Neural cell (in vitro differentiated cells): Measurements from ENCODE around the gene PLEKHA3. TPM values are rescaled to one million over a fixed set of nuclear protein-coding genes. Genes with fewer than 3 reads are reported as not detected.

ENCODE experiments used
- H2AFZ ChIP-seq: fragments of 200-600, 300-800 bp; sonication (generic), shearing (Covaris generic); 2 replicates; pipeline ENCODE4 v1.6.0; 2014; ENCODE audit warnings: low read depth, mild to moderate bottlenecking, antibody characterized with exemption, low read length, moderate library complexity
- H3F3A ChIP-seq: fragments of 200-600 bp; shearing (Covaris generic); 2 replicates; pipeline ENCODE4 v1.6.1; 2016; ENCODE audit warnings: mild to moderate bottlenecking, moderate library complexity, mixed read lengths, antibody characterized with exemption, low read length; ENCODE audit not compliant: insufficient read depth, poor library complexity, severe bottlenecking
- H3K27ac ChIP-seq: fragments of 200-600, 300-800 bp; sonication (generic), shearing (Covaris generic); 2 replicates; pipeline ENCODE4 v1.5.1; 2014; ENCODE audit warnings: mild to moderate bottlenecking, low read length, moderate library complexity
- H3K27me3 ChIP-seq: fragments of 300-800, 200-600 bp; sonication (generic), shearing (Covaris generic); 2 replicates; pipeline ENCODE4 v1.6.0; 2014; ENCODE audit warnings: mild to moderate bottlenecking, low read depth, low read length, moderate library complexity; ENCODE audit not compliant: insufficient read depth
- H3K36me3 ChIP-seq: fragments of 300-800, 200-600 bp; sonication (generic), shearing (Covaris generic); 2 replicates; pipeline ENCODE4 v1.5.1; 2014; ENCODE audit warnings: mild to moderate bottlenecking, antibody characterized with exemption, low read length, moderate library complexity; ENCODE audit not compliant: insufficient read depth
- H3K4me2 ChIP-seq: fragments of 300-800, 200-600 bp; sonication (generic), shearing (Covaris generic); 2 replicates; pipeline ENCODE4 v1.6.0; 2014; ENCODE audit warnings: mild to moderate bottlenecking, low read length
- H3K4me3 ChIP-seq: fragments of 300-800, 200-600 bp; sonication (generic), shearing (Covaris generic); 2 replicates; pipeline ENCODE4 v1.5.1; 2014; ENCODE audit warnings: mild to moderate bottlenecking, low read length, moderate library complexity
- H3K79me2 ChIP-seq: fragments of 200-600 bp; shearing (Covaris generic); replicated peaks from 2 replicates; pipeline ENCODE4 v1.6.0; 2014; ENCODE audit warnings: mild to moderate bottlenecking, low read length, moderate library complexity; ENCODE audit not compliant: insufficient read depth
- H3K9ac ChIP-seq: fragments of 300-800, 200-600 bp; sonication (generic), shearing (Covaris generic); 2 replicates; pipeline ENCODE4 v1.6.1; 2016; ENCODE audit warnings: mild to moderate bottlenecking, low read length, mixed read lengths
- H3K9me2 ChIP-seq: fragments of 200-600 bp; shearing (Covaris generic); 2 replicates; pipeline ENCODE4 v1.6.1; 2016; ENCODE audit warnings: mild to moderate bottlenecking, low read length, mixed read lengths; ENCODE audit not compliant: insufficient read depth
- H3K9me3 ChIP-seq: fragments of 200-600, 300-800 bp; sonication (generic), shearing (Covaris generic); 2 replicates; pipeline ENCODE4 v1.6.1; 2016; ENCODE audit warnings: mild to moderate bottlenecking, mixed run types, low read length, moderate library complexity, mixed read lengths
- H4K20me1 ChIP-seq: fragments of 200-600 bp; shearing (Covaris generic); 2 replicates; pipeline ENCODE4 v1.6.1; 2016; ENCODE audit warnings: mild to moderate bottlenecking, mixed run types; ENCODE audit not compliant: insufficient read depth
- CTCF ChIP-seq: fragments of 450-650 bp; IDR thresholded peaks from 2 replicates; pipeline ENCODE4 v1.5.1; 2014; ENCODE audit warnings: antibody characterized with exemption, mild to moderate bottlenecking, moderate library complexity; ENCODE audit not compliant: poor library complexity, severe bottlenecking
- EP300 ChIP-seq: fragments of 450-650 bp; conservative IDR thresholded peaks from 2 replicates; pipeline ENCODE4 v1.6.1; 2014; ENCODE audit warnings: antibody characterized with exemption, mild to moderate bottlenecking, moderate library complexity; ENCODE audit not compliant: poor library complexity, severe bottlenecking
- EZH2 ChIP-seq: fragments of 200-600, 300-800 bp; shearing (Covaris generic), sonication (generic); IDR thresholded peaks from 2 replicates; pipeline ENCODE4 v1.6.1; 2014; ENCODE audit warnings: antibody characterized with exemption, low read length, borderline replicate concordance, mild to moderate bottlenecking; ENCODE audit not compliant: insufficient read depth, poor library complexity, severe bottlenecking
- MXI1 ChIP-seq: fragments of 450-650 bp; conservative IDR thresholded peaks from 2 replicates; pipeline ENCODE4 v1.6.1; 2014; ENCODE audit warnings: antibody characterized with exemption, mild to moderate bottlenecking; ENCODE audit not compliant: poor library complexity, severe bottlenecking
- POLR2AphosphoS5 ChIP-seq: IDR thresholded peaks from 2 replicates; pipeline ENCODE4 v1.6.1; 2012
- RAD21 ChIP-seq: fragments of 450-650 bp; conservative IDR thresholded peaks from 2 replicates; pipeline ENCODE4 v1.6.1; 2014; ENCODE audit warnings: antibody characterized with exemption, mild to moderate bottlenecking, moderate library complexity
- REST ChIP-seq: IDR thresholded peaks from 2 replicates; pipeline ENCODE4 v1.6.1; 2012; ENCODE audit warnings: borderline replicate concordance
- SMC3 ChIP-seq: fragments of 450-650 bp; conservative IDR thresholded peaks from 2 replicates; pipeline ENCODE4 v1.6.1; 2014; ENCODE audit warnings: antibody characterized with exemption, mild to moderate bottlenecking, moderate library complexity; ENCODE audit not compliant: poor library complexity
- TAF1 ChIP-seq: IDR thresholded peaks from 2 replicates; pipeline ENCODE4 v1.6.1; 2012; ENCODE audit warnings: low read depth
- polyA plus RNA-seq: library from polyadenylated mRNA; depleted of rRNA; stranded (reverse); fragments of >200 nt; gene quantifications from 2 replicates; pipeline ENCODE4 v1.2.3, GENCODE V29; 2014

The PLEKHA3 gene
- polyA plus RNA-seq, 1 donor from 2014 or later: 16.8 TPM

- H3K9ac ChIP-seq: no peak overlapping the region
- no peak overlapping the region for H3K4me3 ChIP-seq
- H3K79me2 ChIP-seq: peaks cover 8% of the 10 kb centered on the region
- H4K20me1 ChIP-seq: no peaks in the 10 kb centered on the region
- no peak overlapping the region for H3K4me2 ChIP-seq
- H3K27ac ChIP-seq: no peak overlapping the region
- no peak for TF ChIP-seq SMC3
- TF ChIP-seq MXI1: no peak
- no peak for TF ChIP-seq EP300
- TF ChIP-seq EZH2: no peak
- no peak for TF ChIP-seq CTCF
- H3K9me2 ChIP-seq: no peaks in the 10 kb centered on the region
- H3F3A ChIP-seq: no peaks in the 10 kb centered on the region
- H3K36me3 ChIP-seq: no peaks in the 10 kb centered on the region
- H3K27me3 ChIP-seq: no peaks in the 10 kb centered on the region
- no peaks in the 10 kb centered on the region for H3K9me3 ChIP-seq
- no peak overlapping the region for H2AFZ ChIP-seq
Observed at GRCh38 chr2:178527592-178527991, 47.3 kb downstream of the PLEKHA3 start.

DNA sequence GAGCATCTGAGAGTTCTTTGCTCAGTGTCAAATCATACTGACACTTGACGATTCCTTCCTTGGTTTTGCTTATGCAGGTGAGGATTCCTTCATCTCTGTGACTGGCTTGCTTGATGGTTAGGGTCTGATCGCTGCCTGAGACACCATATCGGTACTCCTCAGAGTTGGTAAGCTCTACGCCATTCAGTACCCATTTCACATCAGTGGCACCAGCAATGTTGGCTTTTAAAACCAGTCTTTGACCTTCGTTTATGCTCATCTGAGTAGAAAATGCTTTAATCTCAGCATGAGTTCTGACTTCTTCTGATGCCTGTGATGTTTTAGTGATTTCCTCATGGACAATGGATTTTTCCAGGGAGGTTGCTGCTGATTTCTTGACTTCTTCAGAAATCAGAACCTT is 48.4 kb downstream of the PLEKHA3 start:
- Histone ChIP-seq H3K4me2 (no peak overlapping the region), H3K36me3 (no peaks in the 10 kb centered on the region), H3K79me2 (peaks cover 8% of the 10 kb centered on the region), H3K9me3 (no peaks in the 10 kb centered on the region), H3F3A (no peaks in the 10 kb centered on the region), H3K4me3 (no peak overlapping the region), H2AFZ (no peak overlapping the region), H3K9ac (no peak overlapping the region), H3K27ac (no peak overlapping the region), H3K27me3 (no peaks in the 10 kb centered on the region), H4K20me1 (no peaks in the 10 kb centered on the region), H3K9me2 (no peaks in the 10 kb centered on the region)
- no peak for TF ChIP-seq CTCF
- TF ChIP-seq EZH2: no peak
- no peak for TF ChIP-seq MXI1
- no peak for TF ChIP-seq POLR2AphosphoS5
- TF ChIP-seq RAD21: no peak

DNA sequence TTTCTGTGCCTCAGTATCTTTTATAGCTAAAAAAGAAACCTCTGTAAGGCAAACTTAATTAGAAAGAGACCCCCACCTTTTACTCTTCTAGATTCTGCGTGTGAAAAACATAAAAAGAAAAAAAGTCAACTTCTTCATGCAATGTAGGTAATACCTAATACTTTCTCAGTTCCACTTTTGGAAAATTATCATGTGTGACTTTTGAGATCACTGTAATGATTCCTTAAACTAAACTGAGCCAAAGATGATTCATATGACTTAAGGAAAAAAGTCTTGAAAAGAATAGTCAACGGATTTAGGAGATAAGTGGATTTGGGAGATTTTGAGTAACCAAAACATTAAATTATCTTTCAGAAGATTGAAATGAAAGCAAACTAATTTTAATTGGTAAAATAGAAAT is 48.9 kb downstream of the PLEKHA3 start:
- Histone ChIP-seq H3K27ac (no peak overlapping the region), H3K4me3 (no peak overlapping the region), H3K36me3 (peaks cover 3% of the 10 kb centered on the region), H4K20me1 (no peaks in the 10 kb centered on the region), H3K9me3 (no peaks in the 10 kb centered on the region), H3K9ac (no peak overlapping the region), H3K27me3 (no peaks in the 10 kb centered on the region), H2AFZ (no peak overlapping the region), H3K9me2 (no peaks in the 10 kb centered on the region), H3K4me2 (no peak overlapping the region), H3F3A (no peaks in the 10 kb centered on the region), H3K79me2 (peaks cover 4% of the 10 kb centered on the region)
- no peak for TF ChIP-seq TAF1
- TF ChIP-seq POLR2AphosphoS5: no peak
- TF ChIP-seq RAD21: no peak
- no peak for TF ChIP-seq EZH2
- no peak for TF ChIP-seq REST
- TF ChIP-seq SMC3: no peak
- TF ChIP-seq MXI1: no peak
- TF ChIP-seq CTCF: no peak
- TF ChIP-seq EP300: no peak
